Gastroesophageal sphincter (tissue), 3 donors: ENCODE measurements around the gene RABGAP1.

Experiments used
- POLR2AphosphoS5 ChIP-seq: sonication (generic); formaldehyde crosslinking; IDR thresholded peaks from one replicate; pipeline ENCODE4 v1.6.1; 2017; ENCODE audit warnings: antibody characterized with exemption
- TF ChIP-seq, protein P1 (sequence below), 4 experiments: fragments of 200-600 bp in 2 of 4; fragments of 450-650 bp in 2 of 4; sonication (generic) in 1 of 4; IDR thresholded peaks; one replicate each; pipeline ENCODE4 v1.5.1; 2017 to 2019; ENCODE audit warnings: antibody characterized with exemption in 4 of 4, mild to moderate bottlenecking in 2 of 4, moderate library complexity in 2 of 4

DNA sequence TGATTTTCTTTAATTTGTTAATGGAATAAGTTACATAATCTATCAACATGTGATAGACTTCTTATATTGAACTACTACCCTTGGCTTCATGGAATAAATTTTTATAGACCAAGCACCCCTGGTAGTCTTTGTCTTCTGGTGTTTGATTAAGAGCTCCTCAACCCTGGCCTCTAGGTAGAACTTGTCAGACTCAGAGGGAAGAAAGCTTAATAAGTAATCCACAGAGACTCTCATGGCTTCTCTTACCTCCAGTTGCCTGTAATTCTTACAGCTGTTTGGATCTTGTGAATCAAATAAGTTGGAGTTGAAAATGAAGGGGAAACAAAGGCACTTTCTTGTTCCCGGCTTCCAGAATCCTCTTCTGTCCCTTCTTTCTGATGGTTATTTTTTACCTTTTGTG, 85.6 kb downstream of the RABGAP1 start:
- TF ChIP-seq, protein P1, sequence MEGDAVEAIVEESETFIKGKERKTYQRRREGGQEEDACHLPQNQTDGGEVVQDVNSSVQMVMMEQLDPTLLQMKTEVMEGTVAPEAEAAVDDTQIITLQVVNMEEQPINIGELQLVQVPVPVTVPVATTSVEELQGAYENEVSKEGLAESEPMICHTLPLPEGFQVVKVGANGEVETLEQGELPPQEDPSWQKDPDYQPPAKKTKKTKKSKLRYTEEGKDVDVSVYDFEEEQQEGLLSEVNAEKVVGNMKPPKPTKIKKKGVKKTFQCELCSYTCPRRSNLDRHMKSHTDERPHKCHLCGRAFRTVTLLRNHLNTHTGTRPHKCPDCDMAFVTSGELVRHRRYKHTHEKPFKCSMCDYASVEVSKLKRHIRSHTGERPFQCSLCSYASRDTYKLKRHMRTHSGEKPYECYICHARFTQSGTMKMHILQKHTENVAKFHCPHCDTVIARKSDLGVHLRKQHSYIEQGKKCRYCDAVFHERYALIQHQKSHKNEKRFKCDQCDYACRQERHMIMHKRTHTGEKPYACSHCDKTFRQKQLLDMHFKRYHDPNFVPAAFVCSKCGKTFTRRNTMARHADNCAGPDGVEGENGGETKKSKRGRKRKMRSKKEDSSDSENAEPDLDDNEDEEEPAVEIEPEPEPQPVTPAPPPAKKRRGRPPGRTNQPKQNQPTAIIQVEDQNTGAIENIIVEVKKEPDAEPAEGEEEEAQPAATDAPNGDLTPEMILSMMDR (IDR thresholded peaks at IDR 0.05), result no peak
- TF ChIP-seq POLR2AphosphoS5, result no peak
